ENCODE data around the gene AP4E1.
"Not testable (repeated sequence)": the region's sequence is repeated elsewhere in the genome, so short reads cannot be mapped to it uniquely, and the experiment has no call there.

Gene AP4E1

GRCh38 chr15:50889589-50889988, 18.9 kb upstream of the AP4E1 start:
- Histone ChIP-seq H3K4me1 (ENCODE audit: control insufficient read depth, insufficient read depth, low read length, unreplicated experiment) (peaks cover 17% of the 10 kb centered on the region), H3K27me3 (ENCODE audit: insufficient read depth, low read length) (no peaks in the 10 kb centered on the region), H2AFZ (ENCODE audit: low read length, unreplicated experiment) (no peak overlapping the region), H3K27ac (ENCODE audit: low read depth, low read length) (no peak overlapping the region), H3K79me2 (ENCODE audit: control insufficient read depth, insufficient read depth, low read length, unreplicated experiment) (no peaks in the 10 kb centered on the region), H3K4me3 (ENCODE audit: low read depth, low read length) (no peak overlapping the region), H3K36me3 (ENCODE audit: insufficient read depth, low read length) (no peaks in the 10 kb centered on the region)

- Histone ChIP-seq H3K4me1 (ENCODE audit: control insufficient read depth, insufficient read depth, low read length, unreplicated experiment) (peaks cover 11% of the 10 kb centered on the region), H3K36me3 (ENCODE audit: insufficient read depth, low read length) (no peaks in the 10 kb centered on the region), H3K4me3 (ENCODE audit: low read depth, low read length) (no peak overlapping the region), H3K79me2 (ENCODE audit: control insufficient read depth, insufficient read depth, low read length, unreplicated experiment) (no peaks in the 10 kb centered on the region), H3K27ac (ENCODE audit: low read depth, low read length) (no peak overlapping the region), H3K27me3 (ENCODE audit: insufficient read depth, low read length) (no peaks in the 10 kb centered on the region), H2AFZ (ENCODE audit: low read length, unreplicated experiment) (no peak overlapping the region)
These were observed 17.7 kb upstream of the AP4E1 start for GRCh38 chr15:50890751-50891150.

- H3K4me3 ChIP-seq (ENCODE audit: low read depth, low read length) = no peak overlapping the region
- H3K36me3 ChIP-seq (ENCODE audit: insufficient read depth, low read length) = no peaks in the 10 kb centered on the region
- no peaks in the 10 kb centered on the region for H3K27me3 ChIP-seq (ENCODE audit: insufficient read depth, low read length)
- peaks cover 9% of the 10 kb centered on the region for H3K4me1 ChIP-seq (ENCODE audit: control insufficient read depth, insufficient read depth, low read length, unreplicated experiment)
- no peak overlapping the region for H2AFZ ChIP-seq (ENCODE audit: low read length, unreplicated experiment)
- no peaks in the 10 kb centered on the region for H3K79me2 ChIP-seq (ENCODE audit: control insufficient read depth, insufficient read depth, low read length, unreplicated experiment)
- H3K27ac ChIP-seq (ENCODE audit: low read depth, low read length) = no peak overlapping the region
These were observed 17.3 kb upstream of the AP4E1 start for GRCh38 chr15:50891159-50891558.

- H3K4me1 ChIP-seq (ENCODE audit: control insufficient read depth, insufficient read depth, low read length, unreplicated experiment) = no peaks in the 10 kb centered on the region
- H3K79me2 ChIP-seq (ENCODE audit: control insufficient read depth, insufficient read depth, low read length, unreplicated experiment) = no peaks in the 10 kb centered on the region
- no peak overlapping the region for H2AFZ ChIP-seq (ENCODE audit: low read length, unreplicated experiment)
- H3K4me3 ChIP-seq (ENCODE audit: low read depth, low read length) = no peak overlapping the region
- H3K27ac ChIP-seq (ENCODE audit: low read depth, low read length) = no peak overlapping the region
- no peaks in the 10 kb centered on the region for H3K27me3 ChIP-seq (ENCODE audit: insufficient read depth, low read length)
- H3K36me3 ChIP-seq (ENCODE audit: insufficient read depth, low read length) = no peaks in the 10 kb centered on the region
These were observed 14.5 kb upstream of the AP4E1 start for GRCh38 chr15:50893976-50894375.

- H3K4me3 ChIP-seq (ENCODE audit: low read depth, low read length); H3K36me3 ChIP-seq (ENCODE audit: insufficient read depth, low read length); H3K27ac ChIP-seq (ENCODE audit: low read depth, low read length); H3K79me2 ChIP-seq (ENCODE audit: control insufficient read depth, insufficient read depth, low read length, unreplicated experiment); H2AFZ ChIP-seq (ENCODE audit: low read length, unreplicated experiment); H3K27me3 ChIP-seq (ENCODE audit: insufficient read depth, low read length); H3K4me1 ChIP-seq (ENCODE audit: control insufficient read depth, insufficient read depth, low read length, unreplicated experiment): not testable (repeated sequence)
These were observed 7.1 kb upstream of the AP4E1 start for GRCh38 chr15:50901390-50901789.

GRCh38 chr15:50904211-50904610, 4.3 kb upstream of the AP4E1 start:
- Histone ChIP-seq H3K27ac (ENCODE audit: low read depth, low read length) (no peak overlapping the region), H3K36me3 (ENCODE audit: insufficient read depth, low read length) (no peaks in the 10 kb centered on the region), H3K4me3 (ENCODE audit: low read depth, low read length) (no peak overlapping the region), H2AFZ (ENCODE audit: low read length, unreplicated experiment) (no peak overlapping the region), H3K4me1 (ENCODE audit: control insufficient read depth, insufficient read depth, low read length, unreplicated experiment) (no peaks in the 10 kb centered on the region), H3K27me3 (ENCODE audit: insufficient read depth, low read length) (no peaks in the 10 kb centered on the region), H3K79me2 (ENCODE audit: control insufficient read depth, insufficient read depth, low read length, unreplicated experiment) (peaks cover 6% of the 10 kb centered on the region)

GRCh38 chr15:50905055-50905454, 3.4 kb upstream of the AP4E1 start:
- Histone ChIP-seq H3K36me3 (ENCODE audit: insufficient read depth, low read length) (no peaks in the 10 kb centered on the region), H2AFZ (ENCODE audit: low read length, unreplicated experiment) (no peak overlapping the region)

GRCh38 chr15:50906954-50907600, 1.4 kb upstream of the AP4E1 start:
- Histone ChIP-seq H3K4me1 (ENCODE audit: control insufficient read depth, insufficient read depth, low read length, unreplicated experiment) (peaks cover 21% of the 10 kb centered on the region), H3K27ac (ENCODE audit: low read depth, low read length) (peak overlapping the region; percentile 68; the same call in 1 of the 2 replicates)

More at GRCh38 chr15:50905055-50905454, 3.4 kb upstream of the AP4E1 start:
- H3K4me3 ChIP-seq (ENCODE audit: low read depth, low read length) = no peak overlapping the region
- peaks cover 14% of the 10 kb centered on the region for H3K79me2 ChIP-seq (ENCODE audit: control insufficient read depth, insufficient read depth, low read length, unreplicated experiment)
- peaks cover 4% of the 10 kb centered on the region for H3K4me1 ChIP-seq (ENCODE audit: control insufficient read depth, insufficient read depth, low read length, unreplicated experiment)
- no peaks in the 10 kb centered on the region for H3K27me3 ChIP-seq (ENCODE audit: insufficient read depth, low read length)
- H3K27ac ChIP-seq (ENCODE audit: low read depth, low read length) = no peak overlapping the region

GRCh38 chr15:50907601-50908208, 778 bp upstream of the AP4E1 start:
- Histone ChIP-seq H3K4me1 (ENCODE audit: control insufficient read depth, insufficient read depth, low read length, unreplicated experiment) (peaks cover 23% of the 10 kb centered on the region), H3K27ac (ENCODE audit: low read depth, low read length) (peak overlapping the region; percentile 68), H3K79me2 (ENCODE audit: control insufficient read depth, insufficient read depth, low read length, unreplicated experiment) (peaks cover 18% of the 10 kb centered on the region), H3K27me3 (ENCODE audit: insufficient read depth, low read length) (no peaks in the 10 kb centered on the region), H3K36me3 (ENCODE audit: insufficient read depth, low read length) (peaks cover under 1% of the 10 kb centered on the region), H2AFZ (ENCODE audit: low read length, unreplicated experiment) (peak overlapping the region; percentile 90), H3K4me3 (ENCODE audit: low read depth, low read length) (peak overlapping the region; percentile 96)

More at GRCh38 chr15:50906954-50907600, 1.4 kb upstream of the AP4E1 start:
- Histone ChIP-seq H3K36me3 (ENCODE audit: insufficient read depth, low read length) (no peaks in the 10 kb centered on the region; the same call in 1 of the 2 replicates), H3K4me3 (ENCODE audit: low read depth, low read length) (peak overlapping the region; percentile 96), H3K27me3 (ENCODE audit: insufficient read depth, low read length) (no peaks in the 10 kb centered on the region), H2AFZ (ENCODE audit: low read length, unreplicated experiment) (peak overlapping the region; percentile 90), H3K79me2 (ENCODE audit: control insufficient read depth, insufficient read depth, low read length, unreplicated experiment) (peaks cover 18% of the 10 kb centered on the region)

- peaks cover 23% of the 10 kb centered on the region for H3K4me1 ChIP-seq (ENCODE audit: control insufficient read depth, insufficient read depth, low read length, unreplicated experiment)
- peak overlapping the region; percentile 84 for H2AFZ ChIP-seq (ENCODE audit: low read length, unreplicated experiment)
- H3K36me3 ChIP-seq (ENCODE audit: insufficient read depth, low read length) = peaks cover 9% of the 10 kb centered on the region
- H3K27me3 ChIP-seq (ENCODE audit: insufficient read depth, low read length) = no peaks in the 10 kb centered on the region
- peak overlapping the region; percentile 96 for H3K4me3 ChIP-seq (ENCODE audit: low read depth, low read length)
- H3K79me2 ChIP-seq (ENCODE audit: control insufficient read depth, insufficient read depth, low read length, unreplicated experiment) = peaks cover 18% of the 10 kb centered on the region
- peak overlapping the region; percentile 96 for H3K27ac ChIP-seq (ENCODE audit: low read depth, low read length)
These were observed 481 bp downstream of the AP4E1 start for GRCh38 chr15:50909010-50909317.

- H2AFZ ChIP-seq (ENCODE audit: low read length, unreplicated experiment); H3K27me3 ChIP-seq (ENCODE audit: insufficient read depth, low read length); H3K36me3 ChIP-seq (ENCODE audit: insufficient read depth, low read length): not testable (repeated sequence)
- peaks cover 23% of the 10 kb centered on the region for H3K4me1 ChIP-seq (ENCODE audit: control insufficient read depth, insufficient read depth, low read length, unreplicated experiment)
- H3K27ac ChIP-seq (ENCODE audit: low read depth, low read length) = peak overlapping the region; percentile 96
- peak overlapping the region; percentile 96 for H3K4me3 ChIP-seq (ENCODE audit: low read depth, low read length)
- peaks cover 18% of the 10 kb centered on the region for H3K79me2 ChIP-seq (ENCODE audit: control insufficient read depth, insufficient read depth, low read length, unreplicated experiment)
These were observed 1.9 kb downstream of the AP4E1 start for GRCh38 chr15:50910426-50910795.
